Hepatocyte (in vitro differentiated cells): ENCODE measurements around the gene TMSB4X. TPM values are rescaled to one million over a fixed set of nuclear protein-coding genes. Genes with fewer than 3 reads are reported as not detected.

ENCODE experiments used
- DNase-seq: peaks from one replicate; pipeline ENCODE4 v3.0.0-alpha.2; 2016; ENCODE audit warnings: low spot score
- H2AFZ ChIP-seq: fragments of 200-600 bp; sonication (generic); 2 replicates; pipeline ENCODE4 v1.6.0; 2016; ENCODE audit warnings: antibody characterized with exemption, mild to moderate bottlenecking
- H3K27ac ChIP-seq: fragments of 200-600 bp; sonication (generic); 2 replicates; pipeline ENCODE4 v1.5.1; 2016; ENCODE audit warnings: mild to moderate bottlenecking
- H3K27me3 ChIP-seq: fragments of 200-600 bp; sonication (generic); 2 replicates; pipeline ENCODE4 v1.6.1; 2016
- H3K36me3 ChIP-seq: fragments of 200-600 bp; sonication (generic); replicated peaks from 2 replicates; pipeline ENCODE4 v1.5.1; 2016; ENCODE audit warnings: low read depth; ENCODE audit not compliant: insufficient read depth
- H3K4me1 ChIP-seq: fragments of 200-600 bp; sonication (generic); 2 replicates; pipeline ENCODE4 v1.5.1; 2016; ENCODE audit warnings: mild to moderate bottlenecking, moderate library complexity; ENCODE audit not compliant: insufficient read depth
- H3K4me2 ChIP-seq: fragments of 200-600 bp; sonication (generic); 2 replicates; pipeline ENCODE4 v1.6.0; 2016
- H3K4me3 ChIP-seq: fragments of 200-600 bp; sonication (generic); 2 replicates; pipeline ENCODE4 v1.5.1; 2016; ENCODE audit warnings: mild to moderate bottlenecking
- H3K79me2 ChIP-seq: fragments of 200-600 bp; sonication (generic); 2 replicates; pipeline ENCODE4 v1.6.0; 2017; ENCODE audit warnings: mild to moderate bottlenecking
- H3K9me2 ChIP-seq: fragments of 200-600 bp; sonication (generic); replicated peaks from 2 replicates; pipeline ENCODE4 v1.6.0; 2017; ENCODE audit warnings: mild to moderate bottlenecking; ENCODE audit not compliant: insufficient read depth
- H3K9me3 ChIP-seq: fragments of 200-600 bp; sonication (generic); 2 replicates; pipeline ENCODE4 v1.5.1; 2016; ENCODE audit warnings: low read depth, mild to moderate bottlenecking
- H4K20me1 ChIP-seq: fragments of 200-600 bp; sonication (generic); 2 replicates; pipeline ENCODE4 v1.6.0; 2016; ENCODE audit warnings: mild to moderate bottlenecking; ENCODE audit not compliant: insufficient read depth, poor library complexity, severe bottlenecking
- CTCF ChIP-seq: fragments of 200-600 bp; sonication (generic); IDR thresholded peaks from 2 replicates; pipeline ENCODE4 v1.5.1; 2016; ENCODE audit warnings: antibody characterized with exemption, mild to moderate bottlenecking; ENCODE audit not compliant: poor library complexity
- EZH2 ChIP-seq: fragments of 200-600 bp; sonication (generic); IDR thresholded peaks from 2 replicates; pipeline ENCODE4 v1.6.1; 2016; ENCODE audit warnings: antibody characterized with exemption, mild to moderate bottlenecking, borderline replicate concordance
- EZH2phosphoT487 ChIP-seq: fragments of 200-600 bp; sonication (generic); IDR thresholded peaks from one replicate; pipeline ENCODE4 v1.6.1; 2018; ENCODE audit warnings: antibody characterized with exemption, mild to moderate bottlenecking, low read depth, moderate library complexity; ENCODE audit not compliant: unreplicated experiment, severe bottlenecking
- WGBS: methylation state at CpG from one replicate; pipeline ENCODE4 v1.1.6; 2016; ENCODE audit warnings: low lambda C conversion rate; ENCODE audit errors: missing lambda C conversion rate; 5-methylcytosine and 5-hydroxymethylcytosine counted together
- polyA plus RNA-seq: library from polyadenylated mRNA; unstranded; fragments of >200 nt; fragmentation: Nextera tagmentation; extraction: Ambion mirVana; gene quantifications from 2 replicates; pipeline ENCODE4 v1.2.1, GENCODE V29; 2016
- total RNA-seq: library from RNA; depleted of rRNA; stranded (reverse); fragments of >200 nt; gene quantifications from 2 replicates; pipeline ENCODE4 v1.2.3, GENCODE V29; 2014

Gene TMSB4X
- total and polyA plus RNA-seq, 2 experiments from 2014 or later: 6,141 to 9,038 TPM

DNA sequence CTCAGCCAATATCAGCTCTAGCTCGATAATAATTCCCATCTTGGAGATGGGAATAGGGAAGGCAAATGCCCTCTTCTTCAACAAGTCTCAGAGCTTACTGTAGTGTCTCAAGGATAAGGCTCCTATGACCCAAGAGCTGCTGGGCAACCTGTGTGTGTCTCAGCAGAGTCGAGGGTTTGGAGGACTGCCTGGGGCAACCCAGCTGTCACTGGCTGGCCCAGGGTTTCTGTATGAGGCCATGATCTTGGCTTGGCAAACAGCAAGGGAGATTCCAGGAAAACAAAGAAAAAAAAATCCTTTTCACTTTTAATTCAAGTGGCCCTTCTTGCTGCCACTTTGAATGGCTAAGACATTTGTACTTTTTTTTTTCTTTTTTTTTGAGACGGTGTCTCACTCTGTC lies 34.4 kb downstream of the TMSB4X start:
- Histone ChIP-seq H3K27me3 (no peaks in the 10 kb centered on the region), H3K36me3 (no peaks in the 10 kb centered on the region), H3K4me1 (peaks cover 28% of the 10 kb centered on the region), H3K79me2 (no peaks in the 10 kb centered on the region), H3K27ac (no peak overlapping the region), H3K9me3 (no peaks in the 10 kb centered on the region), H4K20me1 (no peaks in the 10 kb centered on the region), H3K4me2 (no peak overlapping the region), H2AFZ (no peak overlapping the region), H3K9me2 (no peaks in the 10 kb centered on the region), H3K4me3 (no peak overlapping the region)
- WGBS: 78% methylated on average over 3 of the region's 3 CpGs
- TF ChIP-seq CTCF (no peak), EZH2phosphoT487 (no peak), EZH2 (no peak)
- no peak for DNase-seq

- H3K27ac ChIP-seq: no peak overlapping the region
- H3K9me3 ChIP-seq: no peaks in the 10 kb centered on the region
- TF ChIP-seq EZH2phosphoT487 (no peak), EZH2 (no peak), CTCF (no peak)
- H3K36me3 ChIP-seq: no peaks in the 10 kb centered on the region
- H4K20me1 ChIP-seq: no peaks in the 10 kb centered on the region
- no peak overlapping the region for H3K4me2 ChIP-seq
- H3K27me3 ChIP-seq: no peaks in the 10 kb centered on the region
- no peak for DNase-seq
- no peaks in the 10 kb centered on the region for H3K9me2 ChIP-seq
- whole genome bisulfite sequencing: 96% methylated on average over 8 of the region's 8 CpGs
- H2AFZ ChIP-seq: no peak overlapping the region
- no peaks in the 10 kb centered on the region for H3K79me2 ChIP-seq
- H3K4me1 ChIP-seq: peaks cover 33% of the 10 kb centered on the region
- H3K4me3 ChIP-seq: no peak overlapping the region
Observed at GRCh38 chrX:13009844-13010243, 34.9 kb downstream of the TMSB4X start.

- Histone ChIP-seq H3K4me2 (no peak overlapping the region), H2AFZ (no peak overlapping the region), H3K79me2 (no peaks in the 10 kb centered on the region), H3K9me2 (no peaks in the 10 kb centered on the region), H3K4me1 (peaks cover 35% of the 10 kb centered on the region), H3K27me3 (no peaks in the 10 kb centered on the region), H3K27ac (no peak overlapping the region), H4K20me1 (no peaks in the 10 kb centered on the region), H3K4me3 (no peak overlapping the region), H3K36me3 (no peaks in the 10 kb centered on the region), H3K9me3 (no peaks in the 10 kb centered on the region)
- WGBS: 92% methylated on average over 2 of the region's 2 CpGs
- TF ChIP-seq CTCF (no peak), EZH2 (no peak), EZH2phosphoT487 (no peak)
- no peak for DNase-seq
Observed at GRCh38 chrX:13010546-13010945, 35.6 kb downstream of the TMSB4X start.

GRCh38 chrX:13013363-13014110 lies 38.6 kb downstream of the TMSB4X start:
- Histone ChIP-seq H3K27ac (peak overlapping the region; percentile 91), H2AFZ (peak overlapping the region; percentile 38), H3K36me3 (no peaks in the 10 kb centered on the region), H3K4me3 (no peak overlapping the region), H3K9me3 (no peaks in the 10 kb centered on the region), H4K20me1 (no peaks in the 10 kb centered on the region), H3K4me2 (peak overlapping the region; percentile 61), H3K79me2 (no peaks in the 10 kb centered on the region), H3K9me2 (no peaks in the 10 kb centered on the region), H3K27me3 (no peaks in the 10 kb centered on the region), H3K4me1 (peaks cover 24% of the 10 kb centered on the region)
- peak; percentile 61 for DNase-seq
- TF ChIP-seq EZH2: no peak
- TF ChIP-seq EZH2phosphoT487: no peak
- no peak for TF ChIP-seq CTCF
- WGBS: 42% methylated on average over 8 of the region's 8 CpGs
